Left forelimb (tissue), 1 donor: ENCODE measurements around the gene TIFAB.

Experiments
- DNase-seq: peaks from one replicate; pipeline ENCODE4 v3.0.0-alpha.2; 2018; ENCODE audit warnings: low spot score

The TIFAB gene

DNA sequence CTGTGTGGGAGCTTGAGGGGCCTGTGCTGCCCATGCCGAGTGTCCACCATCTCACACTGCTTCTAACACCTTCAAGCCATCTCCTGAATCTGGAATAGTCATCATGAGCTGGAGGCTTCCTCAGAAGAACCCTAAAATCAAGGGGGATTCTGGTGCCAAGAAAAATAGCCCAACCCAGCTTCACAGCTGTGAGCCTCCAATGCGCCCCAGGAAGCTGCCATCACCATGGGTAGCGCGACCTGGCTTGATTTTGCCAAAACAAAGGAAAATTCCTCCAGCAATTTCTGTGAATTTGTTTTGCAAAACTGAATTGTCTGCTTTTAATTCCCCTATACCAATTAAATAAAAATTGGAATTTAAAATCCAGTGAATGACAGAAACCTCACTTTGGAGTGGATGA, 6.2 kb upstream of the TIFAB start:
- peak; percentile 15 for DNase-seq

DNA sequence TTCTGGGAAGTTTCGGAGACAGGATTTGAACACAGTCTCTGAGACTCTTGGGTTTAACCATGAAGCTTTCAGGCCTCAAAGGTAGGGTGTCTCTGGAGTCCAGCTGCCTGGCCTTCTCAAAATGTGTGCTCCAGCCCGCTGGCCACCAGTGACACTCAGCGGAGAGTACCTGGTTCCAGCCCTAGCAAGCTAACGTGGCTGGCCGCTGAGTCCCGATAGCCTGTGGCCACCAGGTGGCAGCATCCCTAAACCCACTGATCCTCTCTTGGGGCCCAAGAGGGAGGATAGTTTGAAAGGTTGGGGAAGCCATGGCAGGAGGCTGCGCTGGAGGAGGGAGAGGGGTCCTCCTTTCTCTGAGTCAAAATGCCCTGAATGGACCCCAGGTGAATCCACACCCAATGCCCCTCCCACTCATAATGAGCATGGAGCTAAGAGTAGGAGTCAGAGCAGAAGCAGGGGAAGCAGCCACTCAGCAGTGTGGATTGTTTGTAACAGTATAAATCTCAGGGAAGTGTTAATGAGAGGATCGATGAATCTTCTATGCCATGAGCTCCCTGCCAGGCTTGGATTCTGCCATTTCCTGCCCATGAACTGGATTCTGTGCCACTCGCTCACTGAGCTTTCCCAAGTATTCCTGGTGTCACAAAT, 5.4 kb upstream of the TIFAB start:
- peak; percentile 68 for DNase-seq

DNA sequence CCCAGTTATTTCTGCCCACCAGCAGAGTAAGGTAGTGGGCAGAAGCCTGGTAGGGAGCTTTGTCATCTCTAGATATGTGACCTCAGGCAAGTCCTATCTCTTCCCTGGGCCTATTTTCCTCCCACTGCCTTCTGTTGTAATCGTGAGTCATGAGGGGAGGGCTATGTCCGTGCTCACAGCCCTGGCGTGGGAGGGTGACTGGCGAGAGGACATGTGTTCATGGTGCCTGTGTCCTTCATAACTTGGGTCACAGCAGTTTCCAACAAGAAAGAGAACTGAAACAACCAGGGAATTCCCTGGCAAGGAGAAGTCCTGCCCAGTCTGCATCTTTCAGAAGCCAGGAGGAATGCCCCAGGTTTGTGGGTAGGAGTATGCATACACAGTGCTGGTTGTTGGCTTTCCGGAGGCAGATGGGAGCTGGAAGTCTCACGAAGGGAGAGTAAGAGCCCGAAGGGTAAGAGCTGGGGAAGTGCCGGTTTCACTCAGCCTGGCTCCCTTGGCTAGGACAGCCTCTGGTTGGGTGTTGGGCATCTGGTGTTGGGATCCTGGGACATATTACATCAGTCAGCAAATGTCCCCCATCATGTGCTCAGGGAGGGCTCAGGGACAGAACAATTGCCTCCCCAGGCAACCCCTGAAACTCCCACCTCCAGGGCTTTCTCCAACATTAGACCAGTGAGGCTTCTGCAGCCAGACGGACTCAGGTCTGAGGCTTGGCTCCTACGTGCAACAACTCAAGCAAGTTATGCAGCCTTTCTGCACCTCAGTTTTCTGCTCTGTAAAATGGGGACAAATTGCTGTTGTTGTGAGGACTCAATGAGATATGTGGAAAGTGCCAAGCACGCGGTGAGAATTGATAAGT, 4.3 kb upstream of the TIFAB start:
- DNase-seq: peak; percentile 18

DNA sequence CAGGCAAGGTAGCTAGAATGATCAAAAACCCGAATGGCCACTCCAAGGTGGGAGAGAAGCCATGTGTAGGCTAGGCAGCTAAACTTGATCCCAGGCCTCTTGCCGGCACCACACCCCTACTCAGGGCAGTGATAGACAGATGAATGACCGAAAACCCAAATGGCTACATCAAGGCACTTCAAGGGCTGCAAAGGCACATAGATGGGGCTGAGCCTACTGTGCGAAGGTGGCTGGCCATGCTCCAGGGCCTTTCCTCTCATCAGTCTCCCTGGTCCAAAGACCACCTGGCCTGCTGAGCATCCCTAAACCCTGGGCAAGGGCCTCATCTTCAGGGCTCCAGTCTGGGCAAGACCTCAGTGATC, 3.7 kb upstream of the TIFAB start:
- peak; percentile 33 for DNase-seq

DNA sequence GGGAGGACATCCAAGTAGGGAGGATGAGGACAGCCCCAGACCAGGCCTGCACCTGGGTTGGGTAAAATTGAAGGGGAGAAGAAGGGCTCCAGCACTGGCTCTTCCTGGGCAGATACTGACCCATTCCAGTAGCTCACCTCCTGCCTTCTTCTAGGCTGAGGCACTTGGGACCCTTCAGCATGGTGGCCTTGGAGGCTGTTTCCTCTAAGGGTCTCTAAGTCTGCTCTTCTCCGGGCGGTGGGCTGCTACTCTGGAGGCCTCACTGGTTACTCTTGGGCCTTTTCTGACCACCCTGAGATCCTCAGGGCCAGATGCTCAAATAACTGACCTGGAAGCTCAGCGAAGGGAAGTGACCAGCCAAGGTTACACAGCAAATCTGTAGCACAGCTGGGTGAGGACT, 2.8 kb upstream of the TIFAB start:
- peak; percentile 33 for DNase-seq

DNA sequence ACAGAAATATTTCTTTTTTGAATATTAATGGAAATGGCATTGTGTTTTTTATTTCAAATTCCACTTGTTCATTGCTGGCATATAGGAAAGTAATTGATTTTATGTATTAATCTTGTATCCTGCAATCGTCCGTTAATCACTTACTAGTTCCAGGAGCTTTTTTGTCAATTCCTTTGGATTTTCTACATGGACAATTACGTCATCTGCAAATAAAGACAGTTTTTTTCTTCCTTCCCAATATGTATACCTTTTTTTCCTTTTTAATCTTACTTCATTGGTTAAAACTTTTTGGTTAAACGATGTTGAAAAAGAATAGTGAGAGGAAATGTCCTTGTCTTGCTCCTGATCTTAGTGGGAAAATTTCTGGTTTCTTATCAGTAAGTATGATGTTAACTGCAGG, 1.5 kb upstream of the TIFAB start:
- no peak for DNase-seq

DNA sequence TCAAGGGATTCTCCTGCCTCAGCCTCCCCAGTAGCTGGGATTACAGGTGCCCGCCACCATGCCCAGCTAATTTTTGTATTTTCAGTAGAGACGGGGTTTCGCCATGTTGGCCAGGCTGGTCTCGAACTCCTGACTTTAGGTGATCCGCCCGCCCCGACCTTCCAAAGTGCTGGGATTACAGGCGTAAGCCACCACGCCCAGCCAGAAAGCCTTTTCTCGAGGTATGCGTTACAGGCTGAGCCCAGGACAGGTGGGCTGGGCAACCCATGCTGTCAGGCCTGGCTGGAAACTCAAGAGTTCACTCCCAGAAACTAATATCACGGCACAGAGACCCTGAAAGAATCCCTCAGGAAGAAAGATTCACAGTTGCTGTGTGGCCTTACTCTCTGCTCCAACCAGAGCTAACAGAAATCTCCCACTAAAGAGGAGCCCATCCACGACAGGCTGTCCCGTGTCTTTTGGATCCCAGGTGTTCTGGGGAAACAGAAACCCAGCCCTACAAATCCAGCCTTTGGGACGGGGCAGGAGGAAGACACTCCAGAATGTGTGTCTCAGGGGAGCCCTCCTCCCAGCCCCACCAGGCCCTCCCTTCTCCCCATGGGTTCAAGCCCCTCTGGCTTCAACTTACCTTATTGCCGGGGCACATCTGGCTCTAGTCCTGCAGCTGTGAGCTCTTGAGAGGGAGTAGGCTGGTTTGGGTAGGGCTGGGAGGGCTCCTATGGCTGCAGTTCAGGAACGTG, 400 bp downstream of the TIFAB start:
- DNase-seq: peak; percentile 31

DNA sequence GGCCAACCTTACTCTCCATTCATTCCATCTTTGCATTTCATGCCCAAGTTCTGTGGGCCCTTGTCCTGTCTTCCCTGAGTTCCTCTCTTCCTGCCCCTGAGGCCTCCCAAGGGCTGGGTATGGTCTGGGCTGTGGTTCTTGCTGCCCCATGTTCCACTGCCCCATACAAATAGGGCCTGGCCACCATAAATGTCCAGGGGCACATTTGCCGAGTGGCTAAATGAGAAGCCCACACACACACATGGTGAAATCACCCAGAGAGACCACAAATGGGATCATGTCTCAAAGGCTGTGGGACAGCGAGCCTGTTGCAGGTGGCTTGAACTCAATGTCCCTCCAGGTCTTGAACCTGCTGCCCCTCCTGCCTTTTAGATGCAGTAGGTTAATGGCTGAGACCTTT, 1.2 kb downstream of the TIFAB start:
- DNase-seq: peak; percentile 53

DNA sequence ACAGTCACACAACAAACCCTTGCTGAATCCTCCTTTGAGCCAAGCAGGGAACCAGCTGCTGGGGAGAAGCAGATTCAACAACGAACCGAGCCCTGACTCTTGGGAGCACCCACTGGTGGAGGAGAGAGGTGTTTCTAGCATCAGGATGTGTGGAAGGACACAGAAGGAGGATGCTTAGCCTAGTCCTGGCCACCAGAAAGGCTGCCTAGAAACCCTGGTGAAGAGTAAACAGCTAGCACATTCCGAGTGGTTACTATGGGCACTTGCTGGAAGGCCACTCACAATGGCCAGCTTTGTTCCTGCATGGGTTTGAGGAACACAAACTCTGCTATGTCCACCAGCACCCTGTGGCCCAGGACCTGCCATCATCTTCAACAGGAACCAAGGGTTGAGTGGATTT, 1.8 kb downstream of the TIFAB start:
- peak; percentile 37 for DNase-seq

DNA sequence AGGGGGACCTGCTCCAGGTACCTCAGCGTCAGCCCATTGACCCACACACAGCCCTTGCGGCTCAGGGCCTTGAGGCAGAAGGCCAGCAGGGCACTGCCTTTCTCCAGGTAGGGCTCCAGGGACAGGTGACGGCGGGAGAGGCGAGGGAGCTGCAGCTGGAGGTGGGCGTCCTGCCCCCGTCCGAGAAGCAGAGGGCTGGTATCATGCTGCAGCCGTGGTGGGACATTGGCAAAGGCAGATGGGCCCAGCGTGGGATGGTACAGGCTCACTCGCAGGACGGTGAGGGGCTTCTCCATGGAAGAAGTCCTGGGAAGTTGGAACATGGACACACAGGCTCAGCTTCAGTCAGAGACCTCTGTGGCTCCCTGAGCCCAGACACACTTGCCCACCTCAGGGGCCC, 2.5 kb downstream of the TIFAB start:
- DNase-seq: peak; percentile 53

DNA sequence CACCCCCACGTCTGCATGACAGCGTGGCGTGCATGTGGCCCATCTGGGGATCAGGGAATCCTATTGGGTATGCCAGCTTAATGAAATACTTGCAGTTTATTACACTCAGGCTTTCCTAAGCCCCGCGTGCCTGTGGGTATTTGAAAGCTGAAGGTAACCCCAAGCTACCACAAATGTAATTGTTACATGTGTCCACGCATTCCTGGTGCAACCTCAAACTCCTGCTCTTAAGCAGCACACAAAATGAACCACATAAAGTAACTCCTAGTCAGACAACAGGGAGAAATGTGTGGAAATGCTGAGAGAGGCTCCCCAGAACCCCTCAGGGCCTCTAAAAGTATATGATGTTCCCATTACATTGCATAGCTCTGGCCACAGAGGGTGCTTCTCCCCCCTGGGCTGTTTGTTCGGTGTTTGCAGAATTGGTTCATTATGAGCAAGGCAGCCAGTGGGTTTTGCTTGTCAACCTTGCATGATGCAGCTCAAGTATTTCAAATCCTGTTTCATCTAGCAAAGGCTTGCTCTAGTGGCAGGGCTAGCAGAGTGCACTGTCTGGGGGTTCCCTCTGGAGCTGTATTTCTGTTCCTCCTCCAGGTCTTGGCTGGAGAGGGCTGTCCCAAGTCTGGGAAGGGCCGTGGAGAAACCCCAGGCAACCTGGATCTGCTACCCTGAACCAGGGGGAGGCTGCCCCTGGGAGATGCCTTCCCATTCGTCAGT, 3.2 kb downstream of the TIFAB start:
- DNase-seq: peak; percentile 42

DNA sequence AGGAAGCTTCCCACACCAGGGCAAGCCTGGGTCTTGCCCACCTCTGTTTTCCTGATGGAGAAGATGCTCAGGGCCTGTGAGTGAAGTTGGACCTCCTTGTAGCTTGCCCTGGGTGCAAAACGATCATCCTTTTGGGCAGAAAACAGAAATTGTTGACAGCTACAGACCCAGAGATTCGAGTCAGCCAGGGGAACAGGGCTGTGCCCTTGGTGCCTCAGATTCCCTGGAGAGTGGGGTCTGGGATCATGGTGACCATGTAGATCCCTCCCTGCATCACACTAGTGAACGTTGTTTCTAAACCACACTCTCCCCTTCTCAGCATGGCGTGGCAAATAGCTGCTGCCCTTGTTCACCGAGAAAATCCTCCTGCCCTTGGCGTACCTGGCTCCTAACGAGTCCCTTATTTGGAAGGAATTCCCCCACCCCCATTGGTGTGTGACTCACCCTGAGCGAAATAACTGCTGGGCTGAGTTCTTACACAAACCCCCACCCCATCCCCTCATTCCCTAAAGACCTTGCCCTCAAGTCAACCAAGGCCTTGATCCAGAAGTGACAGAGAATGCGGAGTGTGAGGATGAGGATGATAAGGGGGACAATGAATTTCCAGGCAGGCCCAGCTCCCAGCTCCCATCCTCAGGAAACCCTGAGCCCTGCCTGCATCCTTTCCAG, 3.9 kb downstream of the TIFAB start:
- DNase-seq: peak; percentile 50

DNA sequence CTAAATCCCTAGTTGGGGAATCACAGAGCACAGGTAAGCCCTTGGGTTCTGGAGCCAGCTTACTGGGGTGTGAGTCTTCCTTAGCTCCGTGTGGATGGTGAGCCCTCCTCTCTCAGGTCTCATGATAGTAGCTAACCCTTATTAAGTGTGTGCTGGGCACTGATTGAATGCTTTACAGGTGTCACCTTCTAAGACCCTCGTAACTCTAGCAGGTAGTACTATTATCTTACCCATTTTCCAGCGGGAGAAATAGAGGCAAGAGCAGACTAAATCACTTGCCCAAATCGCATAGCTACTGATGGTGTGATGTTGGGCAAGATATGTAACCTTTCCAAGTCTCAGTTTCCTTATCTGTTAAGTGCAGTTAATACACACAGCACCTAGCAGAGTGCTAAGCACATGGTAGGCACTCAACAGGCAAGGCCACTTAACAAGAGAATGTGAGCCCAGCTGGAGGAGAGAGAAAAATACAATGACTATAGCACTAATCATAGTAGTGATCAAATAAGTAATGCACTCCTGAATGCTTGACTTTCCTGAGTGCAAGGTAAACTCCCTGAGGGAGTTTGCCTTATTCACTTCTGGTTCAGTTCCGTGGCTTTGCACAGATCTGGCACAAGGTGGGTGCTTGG, 4.7 kb downstream of the TIFAB start, which contains the start of gene DCANP1:
Gene DCANP1, minus strand, starts transcription at position 51 of the 632 bp plus-strand sequence. CDS start 240 bp downstream, outside the sequence.
- peak; percentile 30 for DNase-seq

DNA sequence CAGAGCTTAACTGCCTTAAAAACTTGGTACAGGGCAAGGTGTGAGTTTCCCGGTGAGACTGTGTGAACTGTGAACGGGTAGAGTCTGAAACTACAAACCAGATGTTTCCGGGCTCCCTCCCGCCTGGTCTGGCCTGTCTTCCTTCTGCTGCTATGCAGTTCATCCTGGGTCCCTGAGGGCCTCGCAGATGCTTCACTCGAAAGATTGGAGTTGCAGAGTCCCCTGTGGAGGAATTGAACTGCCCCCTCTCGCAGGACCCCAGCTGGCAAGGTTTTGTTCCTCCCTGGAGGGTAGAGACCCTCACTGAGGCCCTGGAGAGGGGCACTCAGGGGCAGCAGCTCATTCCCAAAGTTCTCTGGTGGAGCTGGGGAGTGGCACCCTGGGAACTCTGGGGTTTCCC, 5.5 kb downstream of the TIFAB start:
- peak; percentile 61 for DNase-seq

DNA sequence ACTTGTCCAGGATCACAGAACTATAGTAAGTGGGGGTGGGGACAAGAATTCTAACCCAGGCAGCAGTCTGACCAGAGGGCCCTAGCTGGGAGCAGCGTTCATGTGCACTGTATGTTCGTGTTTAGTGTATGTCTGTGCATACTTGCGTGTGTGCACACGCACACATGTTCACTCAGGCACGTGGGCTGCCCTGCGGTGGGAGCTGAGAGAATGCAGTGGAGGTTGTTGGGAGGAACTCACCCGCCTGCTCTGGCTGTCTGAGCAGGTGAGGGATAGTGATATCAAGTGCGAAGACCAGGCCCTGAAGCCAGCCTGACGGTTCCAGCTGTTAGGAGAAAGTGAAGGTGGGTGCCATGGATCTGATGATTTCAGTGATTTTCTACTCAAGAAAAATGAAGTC, 5.9 kb downstream of the TIFAB start:
- DNase-seq: peak; percentile 58

DNA sequence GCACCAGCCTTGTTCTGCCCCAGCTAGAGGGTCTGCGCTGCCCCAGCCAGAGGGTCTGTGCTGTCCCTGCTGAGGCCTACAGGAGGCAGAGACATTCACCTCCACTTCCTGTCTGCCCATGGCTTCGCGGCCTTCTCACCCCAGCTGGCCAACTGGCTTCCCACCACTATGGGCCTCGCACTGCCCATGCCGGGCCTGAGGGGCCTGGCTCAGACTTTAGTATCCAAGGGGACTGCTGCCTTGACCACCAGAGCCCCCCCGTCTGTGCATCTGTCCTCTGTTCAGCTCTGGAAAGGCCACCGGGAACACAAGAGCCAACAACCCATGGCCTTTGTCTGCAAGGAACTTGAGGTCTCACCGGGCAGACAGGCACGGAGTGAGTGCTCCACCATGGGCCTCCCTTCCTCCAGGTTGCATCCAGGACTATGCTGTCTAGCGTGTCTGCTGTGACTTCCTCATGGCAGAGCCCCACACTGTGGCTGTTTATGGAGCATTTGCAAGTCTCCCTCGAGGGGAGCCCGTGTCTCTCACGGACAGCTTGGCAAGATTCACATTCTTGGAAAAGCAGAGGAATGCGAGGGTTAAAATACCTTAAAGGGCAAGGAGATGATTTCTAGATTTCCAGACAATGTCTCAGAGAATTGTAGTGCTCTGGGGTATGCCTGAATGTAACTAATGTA, 6.7 kb downstream of the TIFAB start:
- peak; percentile 57 for DNase-seq

DNA sequence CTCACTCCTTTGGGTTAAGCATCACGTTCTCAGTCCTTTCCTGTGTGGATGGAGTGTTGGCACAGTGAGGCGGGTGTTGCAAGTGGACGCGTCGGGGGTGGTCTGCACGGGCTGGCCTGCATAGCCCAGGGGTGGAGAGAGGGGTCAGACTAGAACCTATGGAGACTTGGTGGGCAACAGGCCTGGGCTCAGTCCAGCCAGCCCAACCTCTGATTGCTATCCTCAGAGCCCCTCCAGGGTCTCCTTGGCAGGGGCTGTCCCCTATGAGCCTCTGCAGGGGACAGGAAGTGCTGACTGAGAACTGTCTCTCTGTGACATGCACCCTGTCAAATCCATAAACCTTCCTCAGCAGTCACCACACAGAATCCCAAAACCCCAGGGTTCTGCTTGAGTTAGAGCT, 7.3 kb downstream of the TIFAB start:
- DNase-seq: peak; percentile 36

DNA sequence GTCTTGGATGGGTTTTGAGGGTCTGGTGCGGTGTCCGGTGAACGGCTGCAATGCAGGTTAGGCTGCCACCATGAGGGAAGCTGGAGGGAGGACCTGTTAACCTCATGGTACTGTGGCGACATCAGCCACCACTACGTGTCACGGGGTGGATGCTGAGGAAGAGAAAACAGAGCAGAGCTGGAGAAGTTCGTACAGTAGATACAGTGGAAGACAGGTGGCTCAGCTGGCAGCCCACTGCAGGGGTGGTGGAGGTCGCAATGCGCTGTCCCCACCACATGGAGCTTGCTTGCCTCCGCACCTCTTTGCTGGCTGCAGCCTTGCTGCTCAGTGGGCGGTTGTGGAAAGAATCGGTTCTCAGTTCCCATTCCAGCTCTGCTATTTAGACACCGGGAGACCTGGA, 7.8 kb downstream of the TIFAB start:
- peak; percentile 55 for DNase-seq

DNA sequence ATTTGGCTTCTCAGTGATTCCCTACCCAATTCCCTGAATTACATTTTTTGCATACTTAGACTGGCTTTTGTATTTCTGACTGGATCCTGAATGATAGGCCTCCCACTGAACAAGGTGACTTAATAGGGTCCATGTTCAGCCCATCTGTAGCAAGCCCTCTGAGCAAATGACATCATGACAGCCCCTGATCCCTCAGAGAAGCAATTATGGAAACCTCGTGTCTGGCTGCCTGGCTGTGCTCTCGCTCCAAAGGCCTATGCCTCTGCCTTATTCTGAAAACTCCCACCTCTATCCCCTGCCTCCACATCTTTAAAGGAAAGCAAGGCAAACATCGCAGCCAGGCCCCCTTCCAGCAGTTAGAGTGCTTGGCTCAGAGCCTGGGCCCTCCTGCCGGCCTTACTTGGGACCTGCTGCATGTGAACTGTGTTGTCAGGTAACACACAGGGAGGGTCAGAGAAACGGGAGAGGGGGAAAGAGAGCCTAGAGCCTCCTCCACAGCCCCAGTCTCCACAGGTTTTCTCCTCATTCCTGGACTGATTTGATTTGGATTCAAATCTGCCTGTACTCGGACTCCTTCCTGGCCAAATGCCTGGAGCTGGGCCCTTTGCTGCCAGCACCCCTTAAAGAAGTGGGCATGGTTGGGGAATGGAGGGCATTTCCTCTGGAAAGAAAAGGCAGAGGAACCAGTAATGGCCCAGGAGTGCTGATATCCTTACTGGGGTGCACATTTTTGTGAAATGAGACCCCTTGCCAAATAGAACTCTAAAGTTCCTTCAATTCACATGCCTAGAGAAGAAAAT, 8.8 kb downstream of the TIFAB start:
- DNase-seq: peak; percentile 62
